Stimulated activated CD8-positive, alpha-beta memory T cell treated with anti-CD3 and anti-CD28 coated beads, Interleukin-4, amount 100 ng/mL, for 48 hours (primary cell): ENCODE results near the gene PPFIBP1.
"Not testable (repeated sequence)": the region's sequence is repeated elsewhere in the genome, so short reads cannot be mapped to it uniquely, and the experiment has no call there.

Source experiments
- DNase-seq: peaks from one replicate; pipeline ENCODE4 v3.0.0-alpha.2; 2020

The PPFIBP1 gene

DNA sequence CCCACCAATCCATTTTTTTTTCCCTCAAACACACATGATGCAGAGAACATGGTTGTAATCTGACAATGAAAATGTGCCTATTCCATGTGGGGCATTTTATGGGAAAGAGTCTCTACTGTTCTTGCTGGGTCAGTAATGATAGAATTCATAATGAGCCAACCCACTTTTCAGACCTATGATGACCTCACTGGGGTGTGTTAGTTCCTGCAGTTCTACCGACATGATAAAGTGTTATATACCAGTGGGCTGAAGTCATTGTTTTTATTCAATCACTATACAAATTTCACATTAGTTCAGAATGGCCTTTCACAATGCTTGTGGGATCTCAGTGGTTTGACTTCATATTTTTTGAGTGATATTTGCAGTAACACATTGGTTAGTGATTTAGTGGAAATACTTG is 47.5 kb downstream of the PPFIBP1 start:
- DNase-seq: no peak

- no peak for DNase-seq
Observed at GRCh38 chr12:27572486-27573255, 48.7 kb downstream of the PPFIBP1 start.

DNA sequence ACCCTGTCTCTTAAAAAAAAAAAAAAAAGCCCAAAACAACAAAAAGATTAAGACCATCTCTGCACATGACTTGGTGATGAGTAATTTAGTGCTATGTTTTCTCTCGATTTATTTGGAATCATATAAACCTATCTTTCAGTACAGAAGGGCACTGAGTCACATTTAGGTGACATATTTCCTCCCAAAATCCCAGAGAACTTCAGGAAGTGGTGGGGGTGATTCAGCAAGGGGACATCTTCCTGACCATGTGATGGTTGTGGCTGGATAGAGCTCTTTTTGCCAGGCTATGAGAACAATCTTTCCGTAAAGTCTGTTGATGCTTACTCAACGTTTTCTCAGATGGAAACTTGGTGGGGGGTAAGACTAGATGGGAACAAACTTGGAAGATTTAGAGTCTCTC is 50.0 kb downstream of the PPFIBP1 start:
- DNase-seq: no peak

DNA sequence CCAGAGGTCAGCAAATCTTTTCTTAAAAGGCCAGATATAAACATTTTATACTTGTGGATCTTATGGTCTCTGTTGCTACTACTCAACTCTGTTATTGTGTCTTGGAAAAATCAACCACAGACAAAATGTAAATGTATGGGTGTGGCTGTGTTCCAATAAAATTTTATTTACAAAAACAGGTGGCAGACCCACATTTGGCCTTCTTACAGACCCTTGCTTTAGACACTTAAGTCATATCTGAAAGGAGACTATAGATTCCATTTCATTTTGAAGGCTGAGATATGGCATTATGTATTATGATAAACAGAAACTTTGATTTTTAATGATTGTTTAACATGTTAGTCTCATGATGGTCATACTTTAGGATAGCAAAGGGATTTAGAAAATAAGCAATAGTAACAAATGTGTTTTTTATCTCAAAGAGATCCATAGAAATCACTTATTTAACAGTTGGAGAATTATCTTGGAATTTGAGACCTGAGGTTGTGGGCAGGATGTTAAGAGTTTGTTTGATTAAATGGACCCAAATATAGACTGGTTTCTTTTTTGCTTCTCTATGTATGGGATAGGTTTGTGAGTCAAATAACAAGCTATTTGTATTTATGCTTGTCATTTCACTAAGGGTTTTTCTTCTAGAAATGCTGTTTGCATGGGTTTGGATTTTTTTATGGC is 51.2 kb downstream of the PPFIBP1 start:
- no peak for DNase-seq

DNA sequence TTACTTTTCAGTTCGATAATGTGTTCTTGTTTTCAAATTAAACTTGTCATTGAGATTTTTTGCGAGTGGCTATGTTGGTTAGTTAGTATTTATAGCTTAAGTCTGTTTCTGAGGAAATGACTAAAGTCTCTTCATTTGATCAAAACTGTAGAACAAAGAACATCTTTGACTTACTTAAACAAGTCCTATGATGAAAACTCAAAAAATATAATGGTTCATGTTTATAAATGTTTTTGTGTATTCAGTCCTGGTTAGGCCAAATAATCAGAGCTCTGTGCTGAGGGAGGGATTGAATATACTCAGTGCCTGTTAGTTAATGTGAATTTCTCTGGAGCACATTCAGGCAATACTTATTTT is 51.7 kb downstream of the PPFIBP1 start:
- DNase-seq: no peak

- DNase-seq: no peak
Observed at GRCh38 chr12:27576667-27577347, 52.8 kb downstream of the PPFIBP1 start.

GRCh38 chr12:27577688-27578087 is 53.7 kb downstream of the PPFIBP1 start:
- DNase-seq: no peak

- no peak for DNase-seq
Observed at GRCh38 chr12:27578689-27579372, 54.8 kb downstream of the PPFIBP1 start.

GRCh38 chr12:27580561-27581330 is 56.7 kb downstream of the PPFIBP1 start:
- DNase-seq: no peak

- DNase-seq: not testable (repeated sequence)
Observed at GRCh38 chr12:27581331-27581671, 57.3 kb downstream of the PPFIBP1 start.

GRCh38 chr12:27581833-27582232 is 57.8 kb downstream of the PPFIBP1 start:
- DNase-seq: not testable (repeated sequence)

DNA sequence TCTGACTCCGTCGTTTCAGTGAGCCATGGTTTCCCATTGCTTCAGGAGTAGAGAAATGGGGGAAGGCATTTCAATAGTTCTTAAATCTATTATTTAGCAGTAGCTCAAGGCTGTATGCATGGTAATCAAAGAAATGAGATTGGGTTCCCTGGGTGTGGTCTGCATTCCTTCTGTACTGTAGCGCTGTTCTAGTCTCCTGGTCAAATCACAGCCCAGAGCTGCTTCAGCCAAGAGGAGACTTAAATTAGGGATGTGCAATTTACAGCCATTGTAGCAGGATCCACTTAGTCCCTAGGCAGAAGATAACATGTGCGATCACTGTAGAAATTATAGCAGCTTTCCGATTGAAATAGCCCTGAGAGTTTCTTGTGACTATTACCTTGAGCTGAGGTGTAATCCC is 58.4 kb downstream of the PPFIBP1 start:
- not testable (repeated sequence) for DNase-seq

GRCh38 chr12:27583057-27583797 is 59.2 kb downstream of the PPFIBP1 start:
- DNase-seq: no peak

DNA sequence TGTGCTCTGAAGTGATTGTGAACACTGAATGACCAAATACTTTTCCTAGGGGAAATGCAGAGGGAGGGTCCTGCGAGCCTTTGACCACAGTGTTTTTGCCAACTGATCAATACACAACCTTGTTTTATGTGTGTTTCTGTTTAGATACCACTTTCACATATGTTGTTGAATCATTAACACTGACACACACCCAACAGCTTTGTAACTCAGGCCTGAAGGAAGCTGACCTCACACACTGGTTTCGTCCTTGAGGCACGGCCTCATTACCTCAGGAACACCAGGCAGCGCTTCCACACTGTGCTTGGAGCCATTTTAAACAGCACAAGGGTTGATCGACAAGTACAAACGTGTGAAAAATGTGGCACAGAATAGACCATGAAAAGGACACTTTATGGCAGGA is 60.0 kb downstream of the PPFIBP1 start:
- DNase-seq: no peak

DNA sequence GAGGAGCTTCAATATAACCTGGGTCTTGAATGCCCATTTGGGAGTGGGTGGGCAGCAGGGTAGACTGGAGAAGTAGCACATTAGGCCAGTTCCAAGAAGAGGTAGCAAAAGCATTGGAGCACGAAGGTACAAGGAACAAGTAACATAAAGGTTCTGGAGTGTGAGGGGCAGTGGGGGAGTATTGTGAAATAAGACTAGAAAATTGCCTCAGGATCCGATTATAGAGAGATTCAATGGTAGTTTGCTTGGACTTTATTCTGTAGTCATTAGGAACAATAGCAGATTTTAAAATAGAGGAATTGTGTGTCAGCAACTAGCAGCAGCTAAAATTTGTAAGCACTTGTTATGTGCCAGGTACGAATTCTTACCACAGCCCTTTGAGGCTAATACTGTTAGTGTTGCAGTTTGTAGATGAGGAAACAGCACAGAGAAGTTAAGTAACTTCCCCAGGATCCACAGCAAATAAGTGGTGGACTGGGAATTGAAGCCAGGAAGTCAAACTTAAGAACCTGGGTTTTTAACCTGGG is 61.8 kb downstream of the PPFIBP1 start:
- DNase-seq: no peak

DNA sequence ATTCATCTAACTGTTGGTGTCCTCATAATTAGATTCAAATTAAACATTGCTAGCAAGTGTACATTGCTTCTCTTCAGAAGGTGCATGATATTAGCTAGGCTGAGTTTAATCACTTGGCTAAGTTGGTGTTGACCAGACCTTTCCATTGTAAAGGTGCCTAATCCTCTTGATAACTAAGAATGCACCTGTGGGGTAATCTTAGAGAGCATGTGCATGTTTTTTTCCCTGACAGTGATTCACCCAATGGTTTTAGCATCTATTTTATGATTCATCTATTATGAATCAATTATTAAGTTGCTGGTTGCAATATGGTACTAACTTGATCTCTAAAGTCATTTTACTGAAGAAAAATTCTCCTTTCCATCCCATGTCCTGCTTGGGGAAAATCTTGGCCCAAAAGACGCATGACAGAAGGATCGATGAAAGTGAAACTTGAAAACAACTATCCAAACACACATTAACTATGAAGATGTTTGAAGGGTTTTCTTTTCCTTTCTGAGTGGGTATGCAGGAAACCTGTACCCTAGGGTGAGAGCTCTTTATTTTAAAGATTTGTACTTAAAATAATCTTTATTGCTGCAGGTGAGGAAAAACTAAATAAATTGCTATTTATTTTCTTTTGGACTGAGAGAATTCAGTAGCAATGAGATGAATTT is 64.2 kb downstream of the PPFIBP1 start:
- DNase-seq: not testable (repeated sequence)

DNA sequence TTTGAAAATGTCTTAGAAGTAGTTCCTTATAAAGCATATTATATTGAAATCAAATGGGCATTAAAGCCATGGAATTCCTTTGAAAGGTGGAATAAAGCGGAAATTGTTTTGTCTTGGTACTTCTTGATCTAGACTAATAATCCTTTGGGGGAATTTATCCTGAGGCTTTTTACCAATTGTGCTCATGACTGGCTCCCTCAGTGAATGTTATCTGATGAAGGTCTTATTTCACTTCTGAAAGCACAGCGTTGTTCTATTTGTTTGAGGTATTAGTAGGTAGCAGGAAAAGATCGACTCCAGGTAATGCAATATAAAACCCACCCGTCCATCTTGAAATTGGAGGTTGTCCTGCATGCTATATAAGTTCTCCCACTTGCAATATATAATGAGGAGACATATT is 64.8 kb downstream of the PPFIBP1 start:
- DNase-seq: no peak

DNA sequence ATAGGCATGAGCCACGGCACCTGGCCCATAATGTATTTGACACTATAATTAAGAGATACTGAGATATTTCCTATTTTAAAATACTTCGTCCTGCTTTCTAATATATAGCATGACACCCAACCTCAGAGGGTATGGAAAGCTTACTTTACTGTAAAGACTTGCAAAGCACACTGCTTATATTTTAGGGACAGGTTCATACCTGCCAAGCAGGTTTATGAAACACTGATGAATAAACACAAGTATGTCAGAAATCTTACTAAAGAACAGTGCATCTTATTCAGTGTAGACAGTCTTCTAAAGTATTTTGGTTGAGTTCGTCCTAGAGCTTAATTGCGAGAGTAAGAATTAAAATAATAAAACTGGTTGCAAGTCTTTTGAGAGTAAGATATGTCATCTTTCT is 65.4 kb downstream of the PPFIBP1 start:
- DNase-seq: no peak

- not testable (repeated sequence) for DNase-seq
Observed at GRCh38 chr12:27591698-27592097, 67.7 kb downstream of the PPFIBP1 start.

- DNase-seq: no peak
Observed at GRCh38 chr12:27592548-27592947, 68.5 kb downstream of the PPFIBP1 start.

- no peak for DNase-seq
Observed at GRCh38 chr12:27593266-27593665, 69.3 kb downstream of the PPFIBP1 start.
